Measurements from ENCODE around the gene IGF1R.

Gene IGF1R

DNA sequence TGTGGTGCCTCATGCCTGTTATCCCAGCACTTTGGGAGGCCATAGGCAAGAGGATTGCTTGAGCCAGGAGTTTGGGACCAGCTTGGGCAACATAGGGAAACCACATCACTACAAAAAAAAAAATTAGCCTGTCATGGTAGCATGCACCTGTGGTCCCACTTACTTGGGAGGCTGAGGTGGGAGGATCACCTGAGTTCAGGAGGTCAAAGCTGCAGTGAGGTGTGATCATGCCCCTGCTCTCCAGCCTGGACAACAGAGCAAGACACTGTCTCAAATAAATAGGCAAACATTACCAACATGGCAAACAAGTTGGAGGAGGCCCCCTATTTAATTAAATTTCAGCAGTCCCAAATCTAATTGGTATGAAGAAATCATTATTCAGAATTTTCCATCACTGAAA is 215.6 kb downstream of the IGF1R start:
- DNase-seq = no peak
- no peak for TF ChIP-seq GATA1 (IDR thresholded peaks at IDR 0.05; ENCODE audit: low read depth, low read length)
- no peak for TF ChIP-seq POLR2A (IDR thresholded peaks at IDR 0.05; ENCODE audit: low read length)

- peak; percentile 85 to 87 for DNase-seq
- TF ChIP-seq POLR2A (IDR thresholded peaks at IDR 0.05; ENCODE audit: low read length) (no peak), GATA1 (IDR thresholded peaks at IDR 0.05; ENCODE audit: low read depth, low read length) (no peak)
Measured at GRCh38 chr15:98865397-98866339, 217.3 kb downstream of the IGF1R start.

DNA sequence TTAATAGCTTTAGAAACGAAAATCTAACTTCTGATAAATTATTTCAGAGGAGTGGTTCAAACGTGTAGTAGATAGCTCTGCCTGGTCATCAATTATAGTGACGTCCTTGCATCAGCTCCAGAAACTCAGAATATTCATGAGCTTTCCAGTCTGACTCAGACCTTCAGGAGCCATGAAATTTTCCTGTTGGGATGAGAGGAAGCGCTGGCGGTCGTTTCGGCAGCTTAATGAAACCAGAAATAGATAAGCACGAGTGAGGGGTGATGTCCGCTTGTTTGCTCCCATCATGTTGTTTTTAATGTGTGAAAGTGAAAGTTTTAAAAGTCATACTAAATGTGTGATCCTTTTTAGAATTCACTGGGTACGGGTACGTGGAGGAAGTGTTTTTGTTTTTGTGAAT is 218.2 kb downstream of the IGF1R start:
- TF ChIP-seq POLR2A (IDR thresholded peaks at IDR 0.05; ENCODE audit: low read length) (no peak), GATA1 (IDR thresholded peaks at IDR 0.05; ENCODE audit: low read depth, low read length) (no peak)
- DNase-seq = no peak

DNA sequence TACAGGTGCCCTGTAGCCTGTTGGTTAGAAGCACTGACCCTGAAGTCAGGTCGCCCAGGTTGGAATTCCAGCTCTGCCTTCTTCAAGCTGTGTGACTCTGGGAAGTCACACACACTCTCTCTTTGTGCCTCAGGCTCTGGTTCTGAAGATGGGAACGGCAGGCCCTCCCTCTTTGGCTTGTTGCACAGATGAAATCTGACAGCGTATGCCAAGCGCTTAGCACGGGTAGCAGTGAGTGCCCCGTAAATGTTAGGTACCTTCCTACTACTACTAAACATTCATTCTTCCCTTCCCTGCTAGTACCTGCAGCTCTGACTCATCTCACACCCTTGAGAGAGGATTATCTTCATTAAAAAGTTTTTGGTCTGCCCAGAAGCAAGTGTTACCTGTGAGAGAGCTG is 220.2 kb downstream of the IGF1R start:
- DNase-seq = no peak
- no peak for TF ChIP-seq POLR2A (IDR thresholded peaks at IDR 0.05; ENCODE audit: low read length)
- no peak for TF ChIP-seq GATA1 (IDR thresholded peaks at IDR 0.05; ENCODE audit: low read depth, low read length)

DNA sequence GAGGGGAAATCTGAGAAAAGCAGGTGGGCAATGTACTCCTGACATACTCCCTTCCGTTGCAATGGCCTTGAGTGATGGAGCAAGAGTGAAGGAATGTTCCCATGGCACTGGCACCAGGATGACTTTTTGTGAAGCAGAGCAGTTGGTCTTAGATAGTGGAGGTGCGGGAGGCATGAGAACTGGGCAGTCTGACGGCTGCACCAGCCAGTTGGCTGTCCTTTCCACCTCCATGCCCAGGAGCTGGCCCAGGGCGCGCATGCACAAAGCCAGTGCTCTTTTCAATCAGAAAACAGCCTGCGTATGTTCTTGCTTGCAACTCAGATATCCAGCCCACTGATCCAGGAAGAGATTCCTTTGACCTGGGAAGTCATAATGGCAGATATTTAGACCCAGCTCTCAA is 222.4 kb downstream of the IGF1R start:
- DNase-seq = no peak

DNA sequence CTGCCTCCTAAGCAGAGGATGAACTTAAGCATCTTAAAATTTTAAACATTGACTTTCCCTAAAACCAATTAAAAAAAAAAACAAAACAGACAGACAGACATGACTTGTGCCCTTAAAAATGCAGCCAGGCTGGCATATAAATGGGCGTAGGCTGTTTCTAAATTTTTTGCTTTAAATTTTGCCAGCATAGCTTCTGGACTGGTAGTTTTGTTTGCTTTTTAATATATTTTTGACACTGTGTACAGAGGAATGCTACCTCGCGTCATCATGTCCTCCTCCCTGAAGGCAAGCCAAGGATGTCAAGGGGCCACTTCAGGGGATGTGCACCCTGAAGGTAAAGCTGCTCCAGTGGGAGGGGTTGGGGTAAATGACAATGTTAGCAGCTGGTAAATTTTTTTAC is 224.4 kb downstream of the IGF1R start:
- TF ChIP-seq POLR2A (IDR thresholded peaks at IDR 0.05; ENCODE audit: low read length) (no peak), GATA1 (IDR thresholded peaks at IDR 0.05; ENCODE audit: low read depth, low read length) (no peak)
- DNase-seq = no peak

More for the DNA sequence above, 222.4 kb downstream of the IGF1R start:
- TF ChIP-seq GATA1 (IDR thresholded peaks at IDR 0.05; ENCODE audit: low read depth, low read length) (no peak), POLR2A (IDR thresholded peaks at IDR 0.05; ENCODE audit: low read length) (no peak)

- DNase-seq = peak in 1 of 2 experiments; percentile 27
- TF ChIP-seq GATA1 (IDR thresholded peaks at IDR 0.05; ENCODE audit: low read depth, low read length) (no peak), POLR2A (IDR thresholded peaks at IDR 0.05; ENCODE audit: low read length) (no peak)
Measured at GRCh38 chr15:98873441-98874218, 225.3 kb downstream of the IGF1R start.

DNA sequence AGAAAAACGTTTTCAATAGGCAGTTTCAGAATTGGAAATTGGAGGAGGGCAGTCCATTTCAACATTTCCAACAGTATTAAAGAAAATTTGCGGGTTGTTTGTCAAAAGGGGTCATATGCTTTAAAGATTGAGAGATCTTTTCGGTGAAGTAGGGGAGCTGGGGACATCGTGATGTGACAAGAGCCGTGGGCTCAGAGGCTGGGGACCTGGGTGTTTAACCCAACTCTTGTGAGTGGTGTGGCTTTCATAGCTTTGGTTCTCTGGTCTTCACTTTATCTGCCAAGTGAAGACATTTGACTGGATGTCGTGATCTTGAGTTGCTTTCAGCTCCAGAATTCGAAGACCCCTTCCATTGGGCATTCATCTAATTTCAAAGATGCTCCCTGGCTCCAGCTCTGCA is 226.0 kb downstream of the IGF1R start:
- no peak for TF ChIP-seq POLR2A (IDR thresholded peaks at IDR 0.05; ENCODE audit: low read length)
- DNase-seq = no peak

- TF ChIP-seq GATA1 (IDR thresholded peaks at IDR 0.05; ENCODE audit: low read depth, low read length) (no peak), POLR2A (IDR thresholded peaks at IDR 0.05; ENCODE audit: low read length) (no peak)
- no peak for DNase-seq
Measured at GRCh38 chr15:98874773-98875172, 226.4 kb downstream of the IGF1R start.

- no peak for TF ChIP-seq POLR2A (IDR thresholded peaks at IDR 0.05; ENCODE audit: low read length)
- no peak for TF ChIP-seq GATA1 (IDR thresholded peaks at IDR 0.05; ENCODE audit: low read depth, low read length)
- DNase-seq = no peak
Measured at GRCh38 chr15:98875309-98875708, 227.0 kb downstream of the IGF1R start.

- DNase-seq = no peak
- no peak for TF ChIP-seq POLR2A (IDR thresholded peaks at IDR 0.05; ENCODE audit: low read length)
- TF ChIP-seq GATA1 (IDR thresholded peaks at IDR 0.05; ENCODE audit: low read depth, low read length) = no peak
Measured at GRCh38 chr15:98876451-98877369, 228.4 kb downstream of the IGF1R start.

DNA sequence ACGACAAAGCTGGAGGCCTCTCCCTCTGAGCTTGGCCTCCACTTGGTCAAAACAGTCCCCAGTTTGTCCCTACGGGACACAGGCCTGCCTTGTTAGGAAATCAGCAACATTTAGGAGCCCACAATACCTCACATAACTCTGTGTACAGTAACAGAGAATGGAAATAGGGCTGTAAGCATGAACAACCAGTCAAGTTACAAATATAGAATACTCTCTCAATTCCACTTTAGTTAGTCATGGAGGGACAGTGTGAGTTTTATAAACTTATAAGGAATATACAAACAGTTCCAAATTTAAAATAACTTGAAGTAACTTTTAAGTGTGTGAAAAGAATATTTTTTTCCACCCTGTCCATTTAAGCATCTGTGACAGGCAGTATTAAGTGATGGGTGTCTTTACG is 229.8 kb downstream of the IGF1R start:
- TF ChIP-seq POLR2A (IDR thresholded peaks at IDR 0.05; ENCODE audit: low read length) (no peak), GATA1 (IDR thresholded peaks at IDR 0.05; ENCODE audit: low read depth, low read length) (no peak)
- DNase-seq = no peak

DNA sequence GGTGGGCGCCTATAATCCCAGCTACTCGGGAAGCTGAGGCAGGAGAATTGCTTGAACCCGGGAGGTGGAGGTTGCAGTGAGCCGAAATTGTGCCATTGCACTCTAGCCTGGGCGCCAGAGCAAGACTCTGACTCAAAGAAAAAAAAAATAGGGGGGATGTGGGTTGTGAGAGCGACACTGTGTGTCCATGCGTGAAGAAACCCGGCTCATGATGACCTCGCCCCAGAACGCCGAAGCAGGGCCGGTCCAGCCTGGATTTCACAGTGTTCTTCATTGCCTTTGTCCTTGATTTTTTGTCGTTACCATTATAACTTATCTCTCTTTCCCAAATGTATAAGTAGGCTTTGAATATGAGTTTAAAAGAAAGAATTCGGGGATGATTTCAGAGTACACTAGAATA is 230.5 kb downstream of the IGF1R start:
- no peak for DNase-seq
- TF ChIP-seq GATA1 (IDR thresholded peaks at IDR 0.05; ENCODE audit: low read depth, low read length) (no peak), POLR2A (IDR thresholded peaks at IDR 0.05; ENCODE audit: low read length) (no peak)
